Endothelial cell of umbilical vein (primary cell): ENCODE data around the gene MAP2K4.

ENCODE experiments used
- CTCF ChIP-seq, 2 donors: IDR thresholded peaks; 1 replicate in 1 of 2; 2 replicates in 1 of 2; pipeline ENCODE4 v1.5.1; 2011; ENCODE audit warnings: low read length in 2 of 2, mild to moderate bottlenecking in 2 of 2, moderate library complexity in 2 of 2, control low read depth in 1 of 2, inconsistent platforms in 1 of 2, low read depth in 1 of 2; ENCODE audit not compliant: insufficient read depth in 1 of 2; ENCODE audit errors: extremely low read depth in 1 of 2
- JUN ChIP-seq: IDR thresholded peaks from 2 replicates; pipeline ENCODE4 v1.6.1; 2011; ENCODE audit warnings: borderline replicate concordance, low read depth; ENCODE audit not compliant: insufficient read length, insufficient read depth
- MYC ChIP-seq: IDR thresholded peaks from one replicate; pipeline ENCODE4 v1.6.1; 2011; ENCODE audit warnings: mild to moderate bottlenecking, low read depth, low read length
- POLR2AphosphoS5 ChIP-seq: IDR thresholded peaks from 2 replicates; pipeline ENCODE4 v1.6.1; 2012; ENCODE audit warnings: low read depth, mild to moderate bottlenecking, control low read depth, low read length, moderate library complexity; ENCODE audit not compliant: insufficient read depth

GRCh38 chr17:12043702-12044101 lies 23.0 kb downstream of the MAP2K4 start:
- TF ChIP-seq CTCF (IDR thresholded peaks at IDR 0.05; ENCODE audit: extremely low read depth in 1 of 2, insufficient read depth in 1 of 2, low read depth in 1 of 2, low read length in 2 of 2) (no peak), MYC (no peak), POLR2AphosphoS5 (no peak), JUN (no peak)
